Ishikawa (cell line): ENCODE results near the gene MBL2.

Experiments
- CEBPB ChIP-seq: IDR thresholded peaks from 2 replicates; pipeline ENCODE4 v1.6.1; 2012
- CREB1 ChIP-seq: IDR thresholded peaks from 2 replicates; pipeline ENCODE4 v1.6.1; 2012; ENCODE audit warnings: low read depth
- EGR1 ChIP-seq: IDR thresholded peaks from 2 replicates; pipeline ENCODE4 v1.6.1; 2012
- EP300 ChIP-seq: IDR thresholded peaks from 2 replicates; pipeline ENCODE4 v1.6.1; 2012; ENCODE audit warnings: borderline replicate concordance
- FOXM1 ChIP-seq: IDR thresholded peaks from 2 replicates; pipeline ENCODE4 v1.6.1; 2012; ENCODE audit warnings: low read depth, borderline replicate concordance
- NFIC ChIP-seq: IDR thresholded peaks from 2 replicates; pipeline ENCODE4 v1.6.1; 2012
- RAD21 ChIP-seq: IDR thresholded peaks from 2 replicates; pipeline ENCODE4 v1.6.1; 2012; ENCODE audit warnings: low read depth
- TAF1 ChIP-seq: IDR thresholded peaks from 2 replicates; pipeline ENCODE4 v1.6.1; 2012; ENCODE audit warnings: low read depth, mild to moderate bottlenecking
- TCF12 ChIP-seq: IDR thresholded peaks from 2 replicates; pipeline ENCODE4 v1.6.1; 2012; ENCODE audit warnings: low read depth
- TEAD4 ChIP-seq: IDR thresholded peaks from 2 replicates; pipeline ENCODE4 v1.6.1; 2012
- YY1 ChIP-seq: IDR thresholded peaks from 2 replicates; pipeline ENCODE4 v1.6.1; 2012; ENCODE audit warnings: low read depth
- ZBTB7A ChIP-seq: IDR thresholded peaks from 2 replicates; pipeline ENCODE4 v1.6.1; 2012; ENCODE audit warnings: low read depth
- TF ChIP-seq, protein P1 (sequence below): IDR thresholded peaks from 2 replicates; pipeline ENCODE4 v1.6.1; 2012; ENCODE audit warnings: low read depth, mild to moderate bottlenecking
- TF ChIP-seq, protein P2 (sequence below): IDR thresholded peaks from 2 replicates; pipeline ENCODE4 v1.6.1; 2012
- TF ChIP-seq, protein P3 (sequence below): IDR thresholded peaks from 2 replicates; pipeline ENCODE4 v1.6.1; 2012

Gene MBL2

DNA sequence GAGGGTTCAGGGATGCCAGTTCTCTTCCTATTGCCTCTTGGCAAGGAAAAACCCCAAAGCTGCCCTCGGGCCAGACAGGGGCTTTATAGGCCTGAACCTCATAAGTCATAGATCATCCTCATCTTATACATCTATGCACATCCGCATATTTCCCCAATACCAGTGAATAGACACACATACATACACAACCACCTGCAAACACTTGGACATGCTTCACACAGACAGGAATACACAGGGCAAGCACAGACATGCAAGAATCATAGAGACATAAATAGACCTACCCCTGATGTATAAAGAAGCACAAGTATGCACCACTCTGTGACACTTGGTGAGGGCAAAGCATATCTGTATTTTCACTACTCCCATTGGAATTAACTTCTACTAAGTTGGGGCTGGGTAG is 30.7 kb downstream of the MBL2 start:
- TF ChIP-seq CEBPB: no peak
- no peak for TF ChIP-seq RAD21
- TF ChIP-seq FOXM1: no peak
- no peak for TF ChIP-seq EGR1
- TF ChIP-seq, protein P1, sequence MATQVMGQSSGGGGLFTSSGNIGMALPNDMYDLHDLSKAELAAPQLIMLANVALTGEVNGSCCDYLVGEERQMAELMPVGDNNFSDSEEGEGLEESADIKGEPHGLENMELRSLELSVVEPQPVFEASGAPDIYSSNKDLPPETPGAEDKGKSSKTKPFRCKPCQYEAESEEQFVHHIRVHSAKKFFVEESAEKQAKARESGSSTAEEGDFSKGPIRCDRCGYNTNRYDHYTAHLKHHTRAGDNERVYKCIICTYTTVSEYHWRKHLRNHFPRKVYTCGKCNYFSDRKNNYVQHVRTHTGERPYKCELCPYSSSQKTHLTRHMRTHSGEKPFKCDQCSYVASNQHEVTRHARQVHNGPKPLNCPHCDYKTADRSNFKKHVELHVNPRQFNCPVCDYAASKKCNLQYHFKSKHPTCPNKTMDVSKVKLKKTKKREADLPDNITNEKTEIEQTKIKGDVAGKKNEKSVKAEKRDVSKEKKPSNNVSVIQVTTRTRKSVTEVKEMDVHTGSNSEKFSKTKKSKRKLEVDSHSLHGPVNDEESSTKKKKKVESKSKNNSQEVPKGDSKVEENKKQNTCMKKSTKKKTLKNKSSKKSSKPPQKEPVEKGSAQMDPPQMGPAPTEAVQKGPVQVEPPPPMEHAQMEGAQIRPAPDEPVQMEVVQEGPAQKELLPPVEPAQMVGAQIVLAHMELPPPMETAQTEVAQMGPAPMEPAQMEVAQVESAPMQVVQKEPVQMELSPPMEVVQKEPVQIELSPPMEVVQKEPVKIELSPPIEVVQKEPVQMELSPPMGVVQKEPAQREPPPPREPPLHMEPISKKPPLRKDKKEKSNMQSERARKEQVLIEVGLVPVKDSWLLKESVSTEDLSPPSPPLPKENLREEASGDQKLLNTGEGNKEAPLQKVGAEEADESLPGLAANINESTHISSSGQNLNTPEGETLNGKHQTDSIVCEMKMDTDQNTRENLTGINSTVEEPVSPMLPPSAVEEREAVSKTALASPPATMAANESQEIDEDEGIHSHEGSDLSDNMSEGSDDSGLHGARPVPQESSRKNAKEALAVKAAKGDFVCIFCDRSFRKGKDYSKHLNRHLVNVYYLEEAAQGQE: no peak
- no peak for TF ChIP-seq NFIC
- TF ChIP-seq, protein P2, sequence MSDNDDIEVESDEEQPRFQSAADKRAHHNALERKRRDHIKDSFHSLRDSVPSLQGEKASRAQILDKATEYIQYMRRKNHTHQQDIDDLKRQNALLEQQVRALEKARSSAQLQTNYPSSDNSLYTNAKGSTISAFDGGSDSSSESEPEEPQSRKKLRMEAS: no peak
- no peak for TF ChIP-seq YY1
- no peak for TF ChIP-seq TAF1
- no peak for TF ChIP-seq TEAD4
- no peak for TF ChIP-seq CREB1
- no peak for TF ChIP-seq ZBTB7A
- TF ChIP-seq EP300: no peak
- no peak for TF ChIP-seq TCF12

DNA sequence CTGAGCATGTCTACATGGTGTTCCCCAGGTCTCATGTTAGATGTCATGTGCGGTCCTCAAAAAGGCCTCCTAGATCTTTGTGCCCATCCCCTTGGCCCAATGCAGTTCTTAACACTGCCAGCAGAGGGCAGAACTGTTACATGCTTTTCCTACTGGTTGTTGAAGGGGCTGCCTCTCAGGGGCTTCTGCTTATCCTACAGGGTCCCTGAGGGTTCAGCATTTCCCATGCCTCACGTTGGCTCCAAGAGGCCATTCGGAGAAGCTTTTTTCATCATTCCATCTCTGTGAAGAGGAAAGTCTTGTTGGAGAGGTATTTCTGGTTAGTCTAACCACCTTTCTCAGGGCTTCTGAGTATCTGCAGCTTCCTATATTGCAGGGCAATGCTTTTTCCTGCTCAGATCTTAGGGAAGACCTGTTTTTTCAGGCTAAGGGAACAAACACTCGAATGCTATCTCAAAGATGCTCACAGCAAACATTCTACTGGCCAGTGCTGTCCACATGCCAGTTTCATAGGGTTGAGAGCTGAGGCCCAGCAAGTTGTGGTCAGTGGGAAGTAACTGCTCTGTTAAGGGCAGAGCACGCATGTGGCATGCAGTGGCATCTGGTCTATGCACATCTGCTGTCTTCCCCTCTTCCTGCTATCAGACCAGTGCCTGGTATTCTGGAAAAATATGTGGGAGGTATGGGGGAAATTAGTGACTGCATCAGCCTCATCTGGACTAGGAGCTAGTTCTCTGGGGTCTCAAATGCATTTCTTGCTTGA is 31.5 kb downstream of the MBL2 start:
- TF ChIP-seq RAD21 (peak; percentile 75), FOXM1 (no peak)

DNA sequence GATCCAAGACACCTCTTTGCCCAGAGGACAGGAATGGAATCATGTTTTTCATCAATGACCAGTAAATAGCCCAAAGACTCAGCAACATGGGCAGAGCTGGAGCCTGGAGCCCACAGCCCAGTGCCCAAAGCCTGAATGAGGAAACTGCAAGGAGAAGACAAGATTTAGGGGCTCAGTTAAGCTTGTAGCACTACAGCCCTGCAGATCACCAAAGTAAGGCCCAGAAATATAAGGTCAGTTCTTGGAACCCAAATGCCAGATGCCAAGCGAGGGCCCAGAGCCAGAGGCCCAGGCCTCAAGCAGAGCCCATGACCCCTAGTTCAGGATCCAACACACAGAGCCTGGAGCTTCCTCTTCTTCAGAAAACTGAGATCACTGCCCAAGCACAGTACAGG is 32.4 kb downstream of the MBL2 start:
- no peak for TF ChIP-seq TCF12
- TF ChIP-seq EGR1: no peak
- no peak for TF ChIP-seq TAF1
- no peak for TF ChIP-seq FOXM1
- TF ChIP-seq YY1: no peak
- TF ChIP-seq TEAD4: no peak
- TF ChIP-seq, protein P1: no peak
- no peak for TF ChIP-seq ZBTB7A
- no peak for TF ChIP-seq NFIC
- TF ChIP-seq, protein P3, sequence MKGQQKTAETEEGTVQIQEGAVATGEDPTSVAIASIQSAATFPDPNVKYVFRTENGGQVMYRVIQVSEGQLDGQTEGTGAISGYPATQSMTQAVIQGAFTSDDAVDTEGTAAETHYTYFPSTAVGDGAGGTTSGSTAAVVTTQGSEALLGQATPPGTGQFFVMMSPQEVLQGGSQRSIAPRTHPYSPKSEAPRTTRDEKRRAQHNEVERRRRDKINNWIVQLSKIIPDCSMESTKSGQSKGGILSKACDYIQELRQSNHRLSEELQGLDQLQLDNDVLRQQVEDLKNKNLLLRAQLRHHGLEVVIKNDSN: no peak
- no peak for TF ChIP-seq RAD21
- TF ChIP-seq EP300: no peak
- TF ChIP-seq CEBPB: no peak
- TF ChIP-seq CREB1: no peak
- TF ChIP-seq, protein P2: no peak

DNA sequence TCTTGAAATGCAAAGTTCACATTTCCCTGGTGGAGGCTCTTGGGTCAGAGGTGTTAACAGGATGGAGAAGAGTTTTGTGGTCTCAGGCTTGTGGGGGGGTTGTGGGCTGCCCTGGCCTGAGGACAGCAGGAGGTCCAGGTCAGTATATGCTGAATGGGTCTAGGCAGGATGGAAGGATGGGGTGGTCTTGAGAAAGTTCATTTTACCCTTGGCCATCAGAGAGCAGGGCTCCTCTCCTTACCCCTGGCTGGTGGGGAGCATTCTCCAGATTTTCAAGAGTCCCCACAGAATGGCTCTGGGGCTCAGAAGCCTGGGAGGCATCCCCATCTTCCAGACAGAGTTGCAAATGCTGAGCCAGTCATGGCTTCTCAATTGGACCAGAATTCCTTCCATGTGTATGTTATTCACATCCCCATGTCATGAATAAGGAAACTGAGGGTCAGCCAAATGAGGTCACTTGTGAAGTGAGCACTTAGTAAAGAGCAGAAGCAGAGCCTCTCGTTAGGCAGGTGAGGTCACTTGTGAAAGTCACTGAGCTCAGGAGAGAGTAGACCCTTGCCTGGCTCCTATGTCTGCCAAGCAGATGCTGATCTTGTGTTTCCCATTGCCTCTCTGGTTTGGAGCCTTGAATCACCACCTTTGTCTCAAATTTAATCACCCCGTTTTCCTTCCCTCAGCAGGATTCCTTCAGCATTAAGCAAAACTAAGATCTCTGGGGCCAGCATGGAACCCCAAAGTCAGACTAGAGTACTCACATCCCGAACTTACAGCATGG is 33.0 kb downstream of the MBL2 start:
- TF ChIP-seq EGR1 (no peak), CEBPB (no peak), EP300 (no peak), FOXM1 (no peak), TCF12 (no peak), TEAD4 (no peak), CREB1 (no peak), TAF1 (no peak), RAD21 (no peak)
- TF ChIP-seq, protein P1: no peak
- TF ChIP-seq, protein P2: no peak
- TF ChIP-seq, protein P3: no peak
